ENCODE data around the gene KLHL21.
"Not testable (repeated sequence)": the region's sequence is repeated elsewhere in the genome, so short reads cannot be mapped to it uniquely, and the experiment has no call there.

The KLHL21 gene

GRCh38 chr1:6560267-6560666, 42.4 kb downstream of the KLHL21 start:
- H3K9me3 ChIP-seq (ENCODE audit: insufficient read depth, low read depth, low read length): no peaks in the 10 kb centered on the region
- no peaks in the 10 kb centered on the region for H3K4me1 ChIP-seq (ENCODE audit: insufficient read depth, low read length)
- H3K9ac ChIP-seq (ENCODE audit: low read depth, low read length): no peak overlapping the region
- H3K4me3 ChIP-seq (ENCODE audit: low read length): no peak overlapping the region
- 82% methylated on average over 9 of the region's 9 CpGs for WGBS
- no peak overlapping the region for H3K27ac ChIP-seq (ENCODE audit: low read depth, low read length)
- no peaks in the 10 kb centered on the region for H3K36me3 ChIP-seq (ENCODE audit: insufficient read depth, low read length)
- peaks cover 18% of the 10 kb centered on the region for H3K27me3 ChIP-seq (ENCODE audit: insufficient read depth, low read length)

GRCh38 chr1:6559161-6559560, 43.5 kb downstream of the KLHL21 start:
- not testable (repeated sequence) for H3K27ac ChIP-seq (ENCODE audit: low read depth, low read length); H3K36me3 ChIP-seq (ENCODE audit: insufficient read depth, low read length)
- 95% methylated on average over 9 of the region's 11 CpGs for WGBS

GRCh38 chr1:6557597-6557996, 45.1 kb downstream of the KLHL21 start:
- Histone ChIP-seq H3K4me3 (ENCODE audit: low read length) (no peak overlapping the region), H3K36me3 (ENCODE audit: insufficient read depth, low read length) (no peaks in the 10 kb centered on the region), H3K27ac (ENCODE audit: low read depth, low read length) (no peak overlapping the region), H3K9me3 (ENCODE audit: insufficient read depth, low read depth, low read length) (no peaks in the 10 kb centered on the region), H3K27me3 (ENCODE audit: insufficient read depth, low read length) (no peaks in the 10 kb centered on the region), H3K4me1 (ENCODE audit: insufficient read depth, low read length) (peaks cover 4% of the 10 kb centered on the region), H3K9ac (ENCODE audit: low read depth, low read length) (no peak overlapping the region)
- WGBS: 90% methylated on average over 1 of the region's 1 CpG

More at GRCh38 chr1:6559161-6559560, 43.5 kb downstream of the KLHL21 start:
- H3K27me3 ChIP-seq (ENCODE audit: insufficient read depth, low read length); H3K4me3 ChIP-seq (ENCODE audit: low read length); H3K9ac ChIP-seq (ENCODE audit: low read depth, low read length); H3K4me1 ChIP-seq (ENCODE audit: insufficient read depth, low read length); H3K9me3 ChIP-seq (ENCODE audit: insufficient read depth, low read depth, low read length): not testable (repeated sequence)

- H3K27me3 ChIP-seq (ENCODE audit: insufficient read depth, low read length): no peaks in the 10 kb centered on the region
- H3K4me1 ChIP-seq (ENCODE audit: insufficient read depth, low read length): peaks cover 4% of the 10 kb centered on the region
- peak within 1 kb of the TSS; percentile 76 for H3K27ac ChIP-seq (ENCODE audit: low read depth, low read length)
- peak within 1 kb of the TSS; percentile 98 for H3K9ac ChIP-seq (ENCODE audit: low read depth, low read length)
- peaks cover 12% of the 10 kb centered on the region for H3K36me3 ChIP-seq (ENCODE audit: insufficient read depth, low read length)
- H3K9me3 ChIP-seq (ENCODE audit: insufficient read depth, low read depth, low read length): no peaks in the 10 kb centered on the region
- 92% methylated on average over 19 of the region's 19 CpGs for WGBS
- peak within 1 kb of the TSS; percentile 98 for H3K4me3 ChIP-seq (ENCODE audit: low read length)
Observed at GRCh38 chr1:6554907-6555778, 47.5 kb downstream of the KLHL21 start, which contains the start of gene TAS1R1. Gene TAS1R1, plus strand, starts transcription at chr1:6555307. Its CDS starts 67 bp downstream, at chr1:6555374.

- Histone ChIP-seq H3K36me3 (ENCODE audit: insufficient read depth, low read length) (peaks cover 19% of the 10 kb centered on the region), H3K4me1 (ENCODE audit: insufficient read depth, low read length) (peaks cover 4% of the 10 kb centered on the region), H3K27ac (ENCODE audit: low read depth, low read length) (peak within 1 kb of the TSS; percentile 76), H3K4me3 (ENCODE audit: low read length) (peak within 1 kb of the TSS; percentile 98), H3K9me3 (ENCODE audit: insufficient read depth, low read depth, low read length) (no peaks in the 10 kb centered on the region), H3K27me3 (ENCODE audit: insufficient read depth, low read length) (no peaks in the 10 kb centered on the region), H3K9ac (ENCODE audit: low read depth, low read length) (peak within 1 kb of the TSS; percentile 98)
- 4% methylated on average over 87 of the region's 87 CpGs for WGBS
Observed at GRCh38 chr1:6554031-6554906, 48.4 kb downstream of the KLHL21 start, which contains the start of gene NOL9. Gene NOL9, minus strand, starts transcription at chr1:6554513. Its CDS starts 11 bp downstream, at chr1:6554502.

GRCh38 chr1:6547301-6547700, 55.4 kb downstream of the KLHL21 start:
- Histone ChIP-seq H3K36me3 (ENCODE audit: insufficient read depth, low read length) (peaks cover 83% of the 10 kb centered on the region), H3K9me3 (ENCODE audit: insufficient read depth, low read depth, low read length) (no peaks in the 10 kb centered on the region), H3K4me3 (ENCODE audit: low read length) (no peak overlapping the region), H3K27ac (ENCODE audit: low read depth, low read length) (no peak overlapping the region), H3K4me1 (ENCODE audit: insufficient read depth, low read length) (no peaks in the 10 kb centered on the region), H3K9ac (ENCODE audit: low read depth, low read length) (no peak overlapping the region), H3K27me3 (ENCODE audit: insufficient read depth, low read length) (no peaks in the 10 kb centered on the region)
- WGBS: 93% methylated on average over 4 of the region's 4 CpGs

GRCh38 chr1:6546326-6546725, 56.3 kb downstream of the KLHL21 start:
- Histone ChIP-seq H3K4me3 (ENCODE audit: low read length) (no peak overlapping the region), H3K27ac (ENCODE audit: low read depth, low read length) (no peak overlapping the region), H3K36me3 (ENCODE audit: insufficient read depth, low read length) (peaks cover 88% of the 10 kb centered on the region), H3K27me3 (ENCODE audit: insufficient read depth, low read length) (no peaks in the 10 kb centered on the region), H3K4me1 (ENCODE audit: insufficient read depth, low read length) (no peaks in the 10 kb centered on the region), H3K9ac (ENCODE audit: low read depth, low read length) (no peak overlapping the region), H3K9me3 (ENCODE audit: insufficient read depth, low read depth, low read length) (no peaks in the 10 kb centered on the region)
- WGBS: 93% methylated on average over 5 of the region's 5 CpGs

- 84% methylated on average over 9 of the region's 10 CpGs for WGBS
- Histone ChIP-seq H3K27me3 (ENCODE audit: insufficient read depth, low read length) (no peaks in the 10 kb centered on the region), H3K9me3 (ENCODE audit: insufficient read depth, low read depth, low read length) (no peaks in the 10 kb centered on the region), H3K9ac (ENCODE audit: low read depth, low read length) (no peak overlapping the region), H3K27ac (ENCODE audit: low read depth, low read length) (no peak overlapping the region), H3K36me3 (ENCODE audit: insufficient read depth, low read length) (peaks cover 91% of the 10 kb centered on the region), H3K4me1 (ENCODE audit: insufficient read depth, low read length) (no peaks in the 10 kb centered on the region), H3K4me3 (ENCODE audit: low read length) (no peak overlapping the region)
Observed at GRCh38 chr1:6545276-6546112, 57.2 kb downstream of the KLHL21 start.

- Histone ChIP-seq H3K27ac (ENCODE audit: low read depth, low read length) (no peak overlapping the region), H3K27me3 (ENCODE audit: insufficient read depth, low read length) (no peaks in the 10 kb centered on the region), H3K36me3 (ENCODE audit: insufficient read depth, low read length) (peaks cover 88% of the 10 kb centered on the region), H3K9ac (ENCODE audit: low read depth, low read length) (no peak overlapping the region), H3K9me3 (ENCODE audit: insufficient read depth, low read depth, low read length) (no peaks in the 10 kb centered on the region), H3K4me1 (ENCODE audit: insufficient read depth, low read length) (no peaks in the 10 kb centered on the region), H3K4me3 (ENCODE audit: low read length) (no peak overlapping the region)
- WGBS: 99% methylated on average over 3 of the region's 3 CpGs
Observed at GRCh38 chr1:6544831-6545230, 57.8 kb downstream of the KLHL21 start.

Data from HUES64 (cell line).